NCI-H146 treated with DMSO at 0.1 percent for 48 hours (cell line): ENCODE results near the gene RIC8B.

Experiments used
- DNase-seq: peaks from one replicate; lab custom pipeline; 2025; ENCODE audit not compliant: unreplicated experiment; lab: John Stamatoyannopoulos, UW

RIC8B gene

DNA sequence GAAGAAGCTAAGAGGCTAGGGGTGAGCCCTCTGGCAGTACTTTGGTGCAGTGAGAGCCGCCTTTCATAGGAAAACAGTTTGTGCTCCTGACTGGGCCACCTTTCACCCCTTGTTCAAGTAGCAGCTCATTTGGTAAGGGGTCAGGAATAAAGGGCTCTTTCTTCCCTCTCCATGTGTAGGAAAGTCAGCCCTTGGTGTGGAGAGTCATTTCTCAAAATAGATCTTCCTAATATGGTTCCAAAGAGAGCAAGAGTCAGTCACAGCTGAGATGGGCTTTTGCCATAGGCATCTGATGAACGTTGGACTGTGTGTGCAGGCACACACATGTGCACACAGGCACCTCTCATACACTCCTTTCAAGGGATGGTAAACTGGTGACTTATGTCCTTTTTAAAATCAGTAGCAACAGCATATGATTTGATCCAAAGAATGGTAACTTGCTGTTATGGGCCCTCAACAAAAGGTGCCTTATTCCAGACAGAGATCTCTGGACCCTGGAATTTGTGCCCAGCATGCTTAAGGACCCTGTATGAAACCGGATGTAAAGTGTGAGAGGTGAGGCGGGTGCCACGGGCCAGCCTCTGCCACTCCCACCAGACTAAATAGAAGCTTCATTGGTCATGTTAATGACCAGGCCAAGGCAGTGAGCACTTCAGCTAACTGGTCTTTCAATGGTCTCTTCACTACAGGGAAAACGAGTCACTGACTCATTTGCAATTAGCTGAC, 16.7 kb upstream of the RIC8B start:
- DNase-seq = no peak

DNA sequence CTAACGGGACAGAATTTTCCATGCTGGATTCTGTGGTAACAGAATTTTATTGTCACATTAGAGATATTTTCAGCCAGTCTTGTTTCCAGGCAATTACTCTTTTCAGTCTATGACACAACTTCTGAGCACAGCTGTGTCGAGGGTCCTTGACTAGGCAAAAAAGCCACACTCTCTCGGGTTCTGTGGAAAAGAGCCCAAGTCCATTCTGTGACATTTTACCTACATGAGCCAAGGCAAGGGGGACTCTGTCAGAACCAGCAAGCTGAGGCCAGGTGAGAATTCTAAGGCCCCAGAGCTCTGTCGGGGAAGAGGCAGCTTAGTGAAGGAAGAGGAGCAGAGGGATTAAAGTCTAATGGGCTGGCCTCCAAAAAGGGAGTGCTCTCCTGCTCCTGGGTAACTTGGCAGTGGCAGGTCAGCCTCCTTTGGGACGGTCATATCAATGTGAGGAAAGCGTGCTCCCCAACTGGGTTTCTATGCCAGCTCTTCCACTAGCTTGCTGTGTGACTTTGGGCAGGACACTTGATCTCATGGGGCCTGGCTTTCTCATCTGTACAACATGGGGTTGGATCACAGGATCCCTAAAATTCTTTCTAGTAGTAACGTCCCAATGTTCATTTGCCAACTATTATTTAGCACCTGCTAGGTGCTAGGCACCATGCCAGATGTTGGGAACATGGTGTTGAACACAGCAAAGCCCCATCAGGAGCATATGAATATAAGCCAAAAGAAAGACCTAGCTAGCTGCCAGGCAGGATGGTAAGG, 16.0 kb upstream of the RIC8B start:
- no peak for DNase-seq

DNA sequence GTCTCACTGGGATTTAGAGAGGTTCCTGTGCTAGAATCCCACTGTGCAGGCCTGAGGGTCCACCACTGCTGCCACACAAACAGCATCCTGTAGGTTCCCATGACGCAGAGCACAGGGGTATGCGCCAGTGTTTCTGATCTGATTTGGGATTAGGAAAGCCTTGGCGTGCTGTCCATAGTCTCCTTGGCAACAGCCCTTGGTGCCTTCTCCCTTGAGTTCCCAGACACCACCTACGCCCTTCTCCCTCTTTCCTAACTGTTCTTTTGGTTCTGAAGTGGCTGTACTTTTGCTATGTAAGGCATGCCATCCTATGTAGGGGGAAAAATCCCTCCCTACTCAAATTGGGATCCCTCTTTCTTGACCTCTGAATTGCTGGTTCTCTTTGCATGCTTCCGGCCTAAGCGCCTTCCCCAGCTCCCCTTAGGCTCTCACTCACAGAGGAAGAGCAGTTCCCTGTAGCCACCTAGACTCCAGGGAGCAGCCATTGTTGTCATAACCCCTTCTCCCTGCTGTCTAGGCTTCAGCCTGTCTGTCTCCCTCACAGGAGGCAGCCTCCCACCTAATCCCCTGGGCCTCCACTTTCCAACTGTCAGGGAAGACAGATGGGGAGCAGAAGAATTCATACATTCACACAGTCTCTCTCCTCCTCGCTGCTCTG, 14.8 kb upstream of the RIC8B start:
- no peak for DNase-seq

DNA sequence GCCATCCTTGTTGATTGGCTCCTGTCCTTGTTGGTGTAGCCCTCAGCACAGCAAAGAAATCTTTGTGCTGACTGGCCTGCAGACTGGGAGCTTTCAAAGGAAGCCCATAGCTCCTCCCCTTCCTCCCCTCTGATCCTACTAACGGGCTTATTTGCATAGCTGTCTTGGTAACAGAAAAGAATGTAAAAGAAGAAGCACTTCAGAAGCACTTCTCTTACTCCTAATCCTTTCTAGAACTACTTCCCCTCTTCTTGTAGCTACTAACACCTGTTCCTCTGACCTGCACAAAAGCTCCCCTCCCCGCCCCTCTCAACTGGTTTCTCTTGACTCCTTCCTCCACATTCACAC, 14.3 kb upstream of the RIC8B start:
- DNase-seq = no peak

DNA sequence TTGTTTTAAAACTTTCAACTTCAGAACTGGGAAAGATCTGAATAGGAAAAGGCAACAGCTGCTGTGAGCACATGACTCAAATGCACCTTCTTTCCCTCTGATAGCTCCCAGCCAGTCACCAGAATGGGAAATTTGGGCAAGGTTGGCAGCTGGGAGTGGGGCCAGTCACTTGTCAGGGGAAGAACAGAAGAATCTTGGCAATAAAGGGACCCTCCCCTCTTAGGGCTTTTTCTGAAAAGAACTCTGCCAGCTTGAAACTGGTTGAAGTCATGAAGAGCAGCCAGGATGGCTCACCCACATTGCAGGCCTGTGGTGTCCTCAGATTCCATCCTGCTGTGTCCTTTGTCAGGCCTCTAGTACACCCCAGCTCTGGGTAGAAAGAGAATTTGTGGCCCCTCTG, 10.3 kb upstream of the RIC8B start:
- DNase-seq = no peak

DNA sequence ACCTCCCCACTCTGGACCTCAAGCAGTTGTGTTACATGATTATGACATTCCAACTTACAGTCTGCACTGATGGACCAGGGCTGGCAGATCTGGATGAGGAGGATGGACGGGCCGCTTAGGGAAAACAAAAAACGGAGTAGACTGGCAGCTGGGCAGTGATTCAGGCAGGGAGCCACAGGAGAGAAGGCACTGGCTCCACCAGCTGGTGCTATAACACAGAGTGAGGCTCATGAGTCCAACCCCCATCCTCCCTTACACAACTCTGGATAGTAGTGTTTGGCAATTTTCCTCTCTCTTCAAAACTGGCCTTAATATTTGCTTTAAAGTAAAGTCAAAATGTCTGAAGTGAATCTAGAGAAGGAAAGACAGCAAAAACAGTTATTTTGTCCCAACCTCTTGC, 9.7 kb upstream of the RIC8B start:
- DNase-seq = no peak

DNA sequence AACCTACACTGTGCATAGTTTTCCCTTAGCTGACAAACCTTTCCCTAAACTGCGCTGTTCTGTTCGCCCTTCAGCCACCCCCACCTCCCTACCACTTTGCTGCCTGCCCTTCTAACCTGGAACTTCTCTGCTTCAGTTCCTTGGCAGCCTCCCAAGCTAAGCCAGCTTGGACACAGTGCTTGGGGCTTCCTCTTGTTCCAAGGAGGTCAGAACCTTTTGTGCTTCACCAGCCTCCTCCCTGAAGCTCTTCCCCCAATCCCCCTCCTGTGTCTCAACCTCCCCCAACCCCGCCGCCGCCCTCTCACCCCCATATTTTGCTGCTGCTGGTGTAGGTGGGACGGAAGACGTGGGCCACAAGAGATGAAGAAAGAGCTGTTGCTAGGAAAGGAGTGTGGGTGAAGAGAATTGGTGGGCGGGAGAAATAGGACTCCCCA, 8.1 kb upstream of the RIC8B start:
- no peak for DNase-seq

DNA sequence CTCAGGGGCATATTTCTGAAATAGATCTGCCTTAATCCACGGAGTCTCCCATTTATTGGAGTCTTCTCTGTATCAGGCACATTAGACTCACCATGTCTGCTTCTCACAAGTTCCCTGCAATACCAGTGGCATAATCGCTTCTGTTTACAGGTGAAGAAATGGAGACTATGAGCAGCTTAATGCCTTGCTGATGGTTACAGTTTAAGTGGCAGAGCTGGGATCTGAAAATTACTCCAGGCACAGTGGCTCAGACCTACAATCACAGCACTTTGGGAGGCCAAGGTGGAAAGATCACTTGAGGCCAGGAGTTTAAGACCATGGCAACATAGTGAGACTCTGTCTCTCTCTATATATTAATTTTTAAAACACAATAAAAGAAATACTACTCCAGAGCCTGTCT, 7.3 kb upstream of the RIC8B start:
- no peak for DNase-seq

DNA sequence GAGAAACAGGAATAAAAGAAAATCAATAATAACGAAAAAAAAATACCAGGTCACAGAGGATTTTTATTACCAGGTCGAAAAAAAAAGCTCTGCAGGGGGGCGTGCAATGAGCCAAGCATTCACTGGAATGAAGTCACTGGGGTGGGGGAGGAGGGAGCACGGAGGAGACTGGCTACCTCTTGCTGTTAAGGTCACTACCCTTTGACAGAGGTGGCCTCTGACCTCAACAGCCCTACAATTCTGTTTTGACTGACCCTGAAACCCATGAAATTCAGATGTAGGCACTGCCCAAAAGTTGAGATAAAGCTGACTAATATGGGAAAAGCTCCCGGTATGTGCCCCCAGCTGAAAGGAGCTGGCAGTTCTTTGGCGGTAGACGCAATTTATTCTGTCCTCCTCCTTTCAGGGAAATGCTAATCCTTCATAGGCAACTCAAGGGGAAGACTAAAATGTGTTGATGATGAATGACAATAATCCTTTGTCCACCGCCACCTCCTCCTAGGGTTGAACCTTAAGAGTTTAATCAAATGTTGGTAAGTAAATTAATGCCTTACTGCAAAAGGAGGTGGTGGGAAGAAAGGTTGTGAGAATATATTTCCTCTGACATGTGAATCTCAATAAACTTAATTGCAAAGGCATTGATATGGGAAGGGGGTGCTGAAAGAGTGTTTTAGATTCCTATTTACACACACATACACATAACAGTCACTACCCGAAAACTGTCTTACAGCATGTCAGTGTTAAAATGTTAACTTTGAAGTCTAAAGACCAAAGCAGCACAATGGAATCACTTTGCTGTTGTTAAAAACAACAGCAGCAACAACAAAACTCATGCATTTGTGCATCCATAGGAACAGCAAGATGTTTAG, 6.3 kb upstream of the RIC8B start:
- peak; percentile 74 for DNase-seq

DNA sequence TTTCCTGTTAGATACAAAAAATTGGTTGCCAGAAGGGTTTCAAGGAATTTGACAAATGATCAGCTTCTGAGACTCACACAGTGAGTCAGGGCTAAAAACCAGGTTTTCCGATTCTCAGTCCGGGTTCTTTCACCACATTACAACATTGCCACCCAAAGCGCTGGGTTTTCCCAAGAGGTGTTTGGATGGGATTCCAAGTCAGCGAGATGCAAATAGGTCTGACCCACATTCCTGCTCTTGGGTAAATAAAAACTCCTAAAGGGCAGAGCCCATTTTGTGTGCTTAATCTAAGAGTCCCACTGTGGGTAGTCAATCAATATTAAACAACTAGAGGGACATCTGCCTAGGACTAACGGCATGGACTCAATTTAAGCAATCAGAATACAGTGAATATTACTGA, 5.4 kb upstream of the RIC8B start:
- DNase-seq = no peak

DNA sequence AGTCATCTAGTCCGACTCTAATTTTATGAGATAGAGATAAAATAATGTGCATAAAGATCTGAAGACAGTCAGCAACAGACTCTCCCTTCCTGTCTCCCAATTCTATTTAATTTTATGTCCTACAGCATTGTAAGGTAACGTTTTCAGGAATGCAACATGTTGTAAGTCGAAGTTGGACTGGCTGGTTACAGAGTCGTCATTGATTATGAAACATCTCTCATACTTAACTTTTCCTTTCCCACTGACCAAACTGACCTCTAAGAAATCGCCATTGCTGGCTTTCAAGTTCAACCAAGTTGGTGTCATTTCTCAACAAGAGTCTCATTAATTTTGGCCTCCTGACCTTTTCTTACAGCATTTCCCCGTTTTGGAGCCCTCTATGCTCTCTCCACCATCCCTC, 4.9 kb upstream of the RIC8B start:
- no peak for DNase-seq

DNA sequence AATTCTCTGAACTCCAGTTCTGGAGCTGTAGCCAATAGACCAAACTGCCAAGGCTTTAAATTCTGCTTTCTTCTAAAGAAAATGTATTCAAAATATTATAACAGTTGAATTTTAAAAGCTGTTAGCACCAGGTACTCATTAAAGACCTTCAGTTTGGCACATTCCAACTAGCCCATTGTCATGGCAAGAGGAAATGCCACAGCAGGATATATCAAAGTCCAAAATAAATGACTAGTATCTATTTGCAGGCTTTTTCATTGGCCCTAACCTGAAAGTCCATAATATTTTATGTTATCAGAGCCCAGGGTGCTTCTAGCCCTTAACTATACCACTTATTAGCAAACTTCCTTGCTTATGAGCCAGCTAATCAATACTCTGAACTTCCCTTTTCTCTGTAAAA, 3.1 kb upstream of the RIC8B start:
- DNase-seq = no peak

DNA sequence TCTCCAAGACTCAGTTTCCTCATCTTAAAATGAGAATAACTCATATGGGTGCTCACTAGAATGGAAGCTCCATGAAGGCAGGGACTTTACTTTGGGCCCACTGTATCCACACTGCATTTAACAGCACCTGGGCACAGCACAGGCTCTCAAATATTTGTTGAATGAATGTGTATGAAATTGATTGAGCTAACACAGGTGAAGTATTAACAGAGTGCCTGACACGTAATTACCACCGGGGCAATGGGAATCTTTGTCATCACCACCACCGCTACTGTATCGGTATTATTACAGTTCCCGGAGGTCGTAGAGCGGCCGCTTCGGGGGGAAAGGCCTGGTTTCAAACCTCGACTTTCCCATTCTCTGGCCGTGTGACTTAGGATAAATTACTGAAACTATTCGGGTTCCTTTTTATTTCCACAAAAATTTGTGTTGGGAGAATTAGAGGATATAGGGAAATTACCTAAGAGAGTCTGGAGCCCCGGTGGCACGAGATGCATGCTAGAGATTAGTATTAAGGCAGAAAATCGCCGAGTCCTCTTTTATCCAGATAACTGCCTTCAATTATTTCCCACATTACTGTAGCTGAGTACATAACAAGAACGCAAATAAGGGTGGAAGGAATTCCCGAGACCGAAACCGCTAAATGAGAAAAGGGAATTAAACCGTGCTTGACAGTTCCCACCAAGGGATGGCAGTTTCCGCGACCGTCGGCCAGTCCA, 1.0 kb upstream of the RIC8B start:
- DNase-seq = no peak

DNA sequence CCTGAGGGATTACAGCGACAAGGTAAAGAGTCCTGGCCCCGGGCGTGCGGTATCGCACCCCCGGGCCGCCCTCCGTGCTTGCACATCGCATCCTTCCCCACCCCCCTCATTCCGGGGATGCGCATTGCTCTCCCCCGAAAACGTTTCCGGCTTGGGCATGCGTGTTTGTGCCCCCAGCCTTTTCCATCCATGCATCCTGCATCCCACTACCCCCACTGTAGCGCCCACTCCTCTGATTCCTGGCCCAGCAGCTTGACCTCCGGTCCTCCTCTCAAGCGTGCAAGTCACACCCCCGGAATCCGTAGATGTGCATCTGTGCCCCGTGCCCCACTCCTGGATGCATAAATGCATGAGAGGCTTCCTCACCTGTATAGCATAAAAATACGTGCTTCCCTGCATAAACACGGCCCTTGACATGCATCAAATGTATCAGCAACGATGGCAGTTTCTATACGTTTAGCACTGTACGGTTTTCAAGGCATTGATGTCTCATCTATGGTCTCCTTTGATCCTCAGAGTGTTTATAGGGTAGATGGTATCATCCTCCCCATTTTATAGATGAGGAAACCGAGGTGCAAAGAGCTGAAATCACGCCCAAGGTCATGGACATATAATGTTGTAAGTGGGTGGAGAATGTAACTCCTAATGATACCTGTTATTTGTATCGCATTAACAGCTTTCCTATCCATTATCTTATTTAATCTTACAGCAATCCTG, 484 bp downstream of the RIC8B start:
- no peak for DNase-seq

DNA sequence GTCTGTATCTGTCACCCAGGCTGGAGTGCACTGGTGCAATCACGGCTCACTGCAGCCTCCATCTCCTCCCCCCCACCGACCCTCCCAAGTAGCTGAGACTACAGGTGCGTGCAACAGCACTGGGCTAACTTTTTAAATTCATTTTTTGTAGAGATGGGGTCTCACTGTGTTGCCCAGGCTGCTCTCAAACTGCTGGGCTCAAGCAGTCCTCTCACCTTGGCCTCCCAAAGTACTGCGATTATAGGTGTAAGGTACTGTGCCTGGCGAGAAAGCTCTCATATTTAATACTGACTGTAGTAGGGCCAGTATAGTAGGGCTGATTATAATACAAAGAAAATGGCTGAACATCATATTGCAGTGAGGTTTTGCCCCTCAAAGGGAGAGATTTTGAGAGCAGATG, 2.4 kb downstream of the RIC8B start:
- DNase-seq = no peak

DNA sequence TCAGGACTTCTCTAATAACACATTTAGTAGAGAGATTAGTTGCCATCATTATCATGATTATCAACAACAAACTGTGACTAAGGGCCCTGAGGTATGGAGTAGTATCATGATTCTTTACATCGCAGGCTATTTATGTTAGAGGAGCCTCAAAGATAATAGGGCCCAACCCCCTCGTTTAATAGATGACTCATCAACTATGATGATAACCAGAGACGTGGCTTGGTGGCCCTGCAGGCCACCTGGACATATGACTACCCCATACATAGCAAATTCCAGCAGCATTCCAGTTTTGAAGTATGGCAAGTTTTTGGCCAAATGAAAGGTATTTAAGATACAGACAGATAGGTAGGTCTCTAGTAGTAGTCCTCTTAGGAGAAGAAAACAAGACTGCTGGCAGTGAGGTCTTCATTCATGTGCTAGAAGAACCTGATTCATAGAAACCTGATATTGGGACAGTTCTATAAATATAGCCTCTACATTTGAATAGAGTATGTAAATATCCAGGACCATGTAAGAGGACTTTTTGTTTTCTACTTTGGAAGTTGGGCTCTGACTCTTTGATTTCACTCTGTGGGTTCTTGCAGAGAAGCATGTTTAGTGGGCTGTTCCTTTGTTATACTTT, 5.6 kb downstream of the RIC8B start:
- DNase-seq = peak; percentile 37

DNA sequence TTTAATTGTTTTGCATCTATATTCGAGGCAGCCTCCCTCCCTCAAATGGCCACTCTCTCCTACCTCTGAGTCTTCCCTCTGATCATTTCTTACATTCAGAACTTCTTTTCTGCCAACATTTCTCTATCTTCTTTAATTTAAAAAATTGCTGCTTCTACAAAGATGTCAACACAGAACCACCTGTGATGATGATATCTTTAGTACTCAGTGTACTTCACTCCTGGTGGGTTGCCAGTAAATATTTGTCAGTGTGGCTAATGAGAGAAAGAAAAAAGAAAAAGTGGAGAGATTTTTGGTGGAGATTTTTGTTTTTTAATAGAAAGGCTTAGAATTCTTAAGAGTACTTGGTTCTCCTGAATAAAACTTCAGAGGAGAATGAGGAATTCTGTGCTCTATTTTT, 8.1 kb downstream of the RIC8B start:
- DNase-seq = no peak

DNA sequence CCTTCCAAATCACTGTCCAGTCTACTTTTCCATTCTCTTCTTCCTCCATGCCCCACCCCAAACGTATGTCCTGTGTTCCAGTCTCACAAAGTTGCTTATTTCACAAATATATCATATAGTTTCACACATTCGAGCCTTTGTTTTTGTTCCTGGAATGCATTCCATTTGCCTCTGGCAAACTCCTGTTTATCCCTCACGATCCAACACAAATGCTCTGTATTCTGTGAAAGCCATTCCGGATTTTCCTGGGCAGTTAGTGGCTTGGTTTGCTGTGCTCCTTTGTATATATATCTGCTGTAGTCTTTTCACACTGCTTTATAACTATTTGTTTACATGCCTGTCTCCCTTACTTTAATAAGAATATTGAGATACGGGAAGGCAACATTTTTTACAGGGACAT, 9.0 kb downstream of the RIC8B start:
- no peak for DNase-seq

DNA sequence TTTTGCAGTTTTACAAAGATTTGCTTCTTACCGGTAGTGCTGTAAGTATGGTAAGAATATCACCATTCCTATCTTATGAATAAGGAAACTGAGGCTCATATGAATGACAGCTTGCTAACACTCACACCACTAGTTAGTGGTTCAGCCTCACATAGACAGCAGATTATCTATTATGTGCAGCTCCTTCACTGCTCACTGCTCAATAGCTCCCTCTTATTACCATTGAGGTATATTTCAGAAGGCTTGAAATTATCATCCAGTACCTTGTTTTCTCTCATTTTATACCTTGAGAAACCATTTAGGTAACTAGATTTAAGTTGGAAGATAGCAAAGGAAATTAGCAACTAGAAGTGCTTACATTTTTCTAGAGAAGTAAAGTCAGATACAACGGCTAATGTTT, 15.5 kb downstream of the RIC8B start:
- peak; percentile 75 for DNase-seq

DNA sequence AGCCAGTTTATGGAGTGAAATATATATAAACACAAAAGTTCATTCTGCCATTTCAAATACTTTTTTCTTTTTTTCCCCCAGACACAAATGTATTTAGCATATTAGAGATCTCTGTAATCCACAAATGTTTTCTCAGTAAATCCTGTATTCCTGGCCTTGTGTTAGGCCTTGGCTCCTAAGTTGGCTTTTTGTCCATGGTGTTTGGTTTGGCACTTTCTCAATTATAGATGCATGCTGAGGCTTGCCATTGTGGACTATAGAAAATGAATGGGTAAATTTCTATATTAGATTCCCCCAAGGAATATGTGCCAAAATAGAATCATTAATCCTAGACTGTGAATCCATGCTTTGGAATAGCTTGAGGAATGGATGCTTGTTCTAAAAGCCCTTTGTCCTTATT, 17.0 kb downstream of the RIC8B start:
- peak; percentile 62 for DNase-seq
